IPS-NIHi7 (cell line): ENCODE measurements around the gene BLOC1S4.
A peak's percentile ranks its signal among the peaks of the same experiment; 100 is the strongest.
"Not testable (repeated sequence)": the region's sequence is repeated elsewhere in the genome, so short reads cannot be mapped to it uniquely, and the experiment has no call there.

Experiments
- DNase-seq: peaks from one replicate; pipeline ENCODE4 v3.0.0; 2012; ENCODE audit warnings: mixed read lengths; ENCODE audit errors: extremely low spot score

Gene BLOC1S4

GRCh38 chr4:6718932-6719610 is 3.1 kb downstream of the BLOC1S4 start:
- DNase-seq, result no peak

- DNase-seq, result no peak
Observed at GRCh38 chr4:6719611-6720179, 3.7 kb downstream of the BLOC1S4 start.

- peak; percentile 95 for DNase-seq
Observed at GRCh38 chr4:6720202-6720699, 4.3 kb downstream of the BLOC1S4 start.

- DNase-seq, result no peak
Observed at GRCh38 chr4:6721121-6721520, 5.1 kb downstream of the BLOC1S4 start.

GRCh38 chr4:6722891-6723290 is 6.9 kb downstream of the BLOC1S4 start:
- DNase-seq, result no peak

GRCh38 chr4:6723851-6724250 is 7.9 kb downstream of the BLOC1S4 start:
- no peak for DNase-seq

- DNase-seq, result no peak
Observed at GRCh38 chr4:6724421-6725111, 8.6 kb downstream of the BLOC1S4 start.

- not testable (repeated sequence) for DNase-seq
Observed at GRCh38 chr4:6725427-6725961, 9.5 kb downstream of the BLOC1S4 start.

GRCh38 chr4:6727081-6727942 is 11.3 kb downstream of the BLOC1S4 start:
- no peak for DNase-seq

GRCh38 chr4:6727943-6728250 is 11.9 kb downstream of the BLOC1S4 start:
- no peak for DNase-seq

GRCh38 chr4:6728320-6729029 is 12.5 kb downstream of the BLOC1S4 start:
- DNase-seq, result no peak

GRCh38 chr4:6730603-6731317 is 14.8 kb downstream of the BLOC1S4 start:
- DNase-seq, result no peak

GRCh38 chr4:6731318-6731675 is 15.3 kb downstream of the BLOC1S4 start:
- no peak for DNase-seq

GRCh38 chr4:6731780-6732179 is 15.8 kb downstream of the BLOC1S4 start:
- DNase-seq, result no peak

- DNase-seq, result no peak
Observed at GRCh38 chr4:6732441-6733357, 16.7 kb downstream of the BLOC1S4 start.

GRCh38 chr4:6733358-6734164 is 17.6 kb downstream of the BLOC1S4 start:
- DNase-seq, result peak; percentile 6

GRCh38 chr4:6734165-6734786 is 18.3 kb downstream of the BLOC1S4 start:
- DNase-seq, result peak; percentile 6

GRCh38 chr4:6739920-6740319 is 23.9 kb downstream of the BLOC1S4 start:
- DNase-seq, result no peak
